Nephron (organoid): ENCODE results near the gene OR4D5.

Experiments used
- H3K27ac Mint-ChIP-seq, 3 experiments: 2 replicates each; pipeline ENCODE4 v1.8.0; 2020; ENCODE audit warnings: mixed read lengths in 3 of 3, mild to moderate bottlenecking in 2 of 3, moderate library complexity in 1 of 3
- H3K27me3 Mint-ChIP-seq: 2 replicates; pipeline ENCODE4 v1.8.0; 2021; ENCODE audit warnings: low read depth, mild to moderate bottlenecking, moderate library complexity, mixed read lengths
- H3K36me3 Mint-ChIP-seq: 2 replicates; pipeline ENCODE4 v1.8.0; 2020; ENCODE audit warnings: low read depth, mixed read lengths
- H3K4me1 Mint-ChIP-seq: 2 replicates; pipeline ENCODE4 v1.8.0; 2020; ENCODE audit warnings: mixed read lengths
- H3K4me3 Mint-ChIP-seq, 3 experiments: 2 replicates each; pipeline ENCODE4 v1.8.0; 2020; ENCODE audit warnings: mild to moderate bottlenecking in 3 of 3, mixed read lengths in 3 of 3, moderate library complexity in 2 of 3
- H3K9me3 Mint-ChIP-seq: 2 replicates; pipeline ENCODE4 v1.8.0; 2020; ENCODE audit warnings: mixed read lengths
- CTCF ChIP-seq, 3 experiments: fragments of 200-600 bp; sonication (generic); IDR thresholded peaks; one replicate each; pipeline ENCODE4 v1.5.0; 2021; ENCODE audit warnings: antibody characterized with exemption in 3 of 3; ENCODE audit not compliant: unreplicated experiment in 3 of 3

Gene OR4D5

GRCh38 chr11:123905826-123906225, 33.6 kb upstream of the OR4D5 start:
- peaks cover 5% of the 10 kb centered on the region for H3K4me1 Mint-ChIP-seq
- no peaks in the 10 kb centered on the region for H3K9me3 Mint-ChIP-seq
- H3K27ac Mint-ChIP-seq = no peak overlapping the region
- H3K36me3 Mint-ChIP-seq = no peaks in the 10 kb centered on the region
- no peak for TF ChIP-seq CTCF (IDR thresholded peaks at IDR 0.05; ENCODE audit: unreplicated experiment in 3 of 3)
- H3K27me3 Mint-ChIP-seq = no peaks in the 10 kb centered on the region
- no peak overlapping the region for H3K4me3 Mint-ChIP-seq

GRCh38 chr11:123920943-123921342, 18.5 kb upstream of the OR4D5 start:
- H3K27ac Mint-ChIP-seq = no peak overlapping the region
- H3K36me3 Mint-ChIP-seq = no peaks in the 10 kb centered on the region
- H3K4me3 Mint-ChIP-seq = no peak overlapping the region
- no peaks in the 10 kb centered on the region for H3K27me3 Mint-ChIP-seq
- no peaks in the 10 kb centered on the region for H3K9me3 Mint-ChIP-seq
- H3K4me1 Mint-ChIP-seq = no peaks in the 10 kb centered on the region
- TF ChIP-seq CTCF (IDR thresholded peaks at IDR 0.05; ENCODE audit: unreplicated experiment in 3 of 3) = no peak

- TF ChIP-seq CTCF (IDR thresholded peaks at IDR 0.05; ENCODE audit: unreplicated experiment in 3 of 3) = no peak
- Mint-ChIP-seq H3K36me3 (no peaks in the 10 kb centered on the region), H3K9me3 (no peaks in the 10 kb centered on the region), H3K27me3 (no peaks in the 10 kb centered on the region), H3K4me1 (no peaks in the 10 kb centered on the region), H3K27ac (no peak overlapping the region), H3K4me3 (no peak overlapping the region)
Observed at GRCh38 chr11:123924027-123924426, 15.4 kb upstream of the OR4D5 start.

GRCh38 chr11:123942413-123942812, 3.0 kb downstream of the OR4D5 start:
- Mint-ChIP-seq H3K4me3 (no peak overlapping the region), H3K36me3 (no peaks in the 10 kb centered on the region), H3K4me1 (no peaks in the 10 kb centered on the region), H3K9me3 (no peaks in the 10 kb centered on the region), H3K27me3 (peaks cover 7% of the 10 kb centered on the region), H3K27ac (no peak overlapping the region)
- no peak for TF ChIP-seq CTCF (IDR thresholded peaks at IDR 0.05; ENCODE audit: unreplicated experiment in 3 of 3)

- Mint-ChIP-seq H3K36me3 (no peaks in the 10 kb centered on the region), H3K27me3 (peaks cover 7% of the 10 kb centered on the region), H3K27ac (no peak within 1 kb of the TSS), H3K4me1 (no peaks in the 10 kb centered on the region), H3K9me3 (no peaks in the 10 kb centered on the region), H3K4me3 (no peak within 1 kb of the TSS)
- no peak for TF ChIP-seq CTCF (IDR thresholded peaks at IDR 0.05; ENCODE audit: unreplicated experiment in 3 of 3)
Observed at GRCh38 chr11:123943738-123944137, 4.3 kb downstream of the OR4D5 start, which contains the start of gene OR6T1. TSS of gene OR6T1 (minus strand) at chr11:123943838. CDS start at chr11:123943838, 0 bp downstream.

GRCh38 chr11:123945132-123945531, 5.7 kb downstream of the OR4D5 start:
- Mint-ChIP-seq H3K9me3 (no peaks in the 10 kb centered on the region), H3K27ac (no peak overlapping the region), H3K4me3 (no peak overlapping the region), H3K36me3 (no peaks in the 10 kb centered on the region), H3K27me3 (peaks cover 7% of the 10 kb centered on the region), H3K4me1 (no peaks in the 10 kb centered on the region)
- TF ChIP-seq CTCF (IDR thresholded peaks at IDR 0.05; ENCODE audit: unreplicated experiment in 3 of 3) = no peak
